ENCODE measurements around the gene C9orf43.

- TF ChIP-seq CTCF (IDR thresholded peaks at IDR 0.05) (no peak), POLR2A (IDR thresholded peaks at IDR 0.05) (no peak), EP300 (IDR thresholded peaks at IDR 0.05) (no peak)
Observed at GRCh38 chr9:113471143-113471542, 60.6 kb downstream of the C9orf43 start.

All from gastroesophageal sphincter (tissue), 3 donors.